ENCODE data around the gene CDKAL1.
"Not testable (repeated sequence)": the region's sequence is repeated elsewhere in the genome, so short reads cannot be mapped to it uniquely, and the experiment has no call there.

The CDKAL1 gene

DNA sequence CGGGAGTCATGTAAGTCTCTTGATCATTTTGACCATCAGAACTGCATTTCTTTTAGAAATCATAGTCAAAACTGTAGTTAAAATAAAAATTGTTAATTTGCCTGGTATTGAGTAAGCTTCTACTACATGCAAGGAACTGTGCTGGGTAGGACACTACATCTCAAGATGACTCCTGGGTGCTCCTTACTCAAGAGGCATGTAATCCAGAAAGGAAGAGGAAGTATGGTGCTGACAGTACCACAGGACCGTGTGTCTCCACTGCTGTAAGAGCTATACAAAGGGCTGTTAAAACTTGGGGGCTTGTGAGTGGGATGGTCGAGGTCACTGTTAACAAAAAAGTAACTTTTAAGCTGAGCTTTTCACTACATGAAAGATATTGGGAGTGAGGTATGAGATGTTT is 551.0 kb downstream of the CDKAL1 start:
- no peaks in the 10 kb centered on the region for H3K27me3 ChIP-seq
- no peak overlapping the region for H3K4me3 ChIP-seq (ENCODE audit: low read depth, low read length)
- H3K9me3 ChIP-seq = no peaks in the 10 kb centered on the region
- TF ChIP-seq, protein P1, sequence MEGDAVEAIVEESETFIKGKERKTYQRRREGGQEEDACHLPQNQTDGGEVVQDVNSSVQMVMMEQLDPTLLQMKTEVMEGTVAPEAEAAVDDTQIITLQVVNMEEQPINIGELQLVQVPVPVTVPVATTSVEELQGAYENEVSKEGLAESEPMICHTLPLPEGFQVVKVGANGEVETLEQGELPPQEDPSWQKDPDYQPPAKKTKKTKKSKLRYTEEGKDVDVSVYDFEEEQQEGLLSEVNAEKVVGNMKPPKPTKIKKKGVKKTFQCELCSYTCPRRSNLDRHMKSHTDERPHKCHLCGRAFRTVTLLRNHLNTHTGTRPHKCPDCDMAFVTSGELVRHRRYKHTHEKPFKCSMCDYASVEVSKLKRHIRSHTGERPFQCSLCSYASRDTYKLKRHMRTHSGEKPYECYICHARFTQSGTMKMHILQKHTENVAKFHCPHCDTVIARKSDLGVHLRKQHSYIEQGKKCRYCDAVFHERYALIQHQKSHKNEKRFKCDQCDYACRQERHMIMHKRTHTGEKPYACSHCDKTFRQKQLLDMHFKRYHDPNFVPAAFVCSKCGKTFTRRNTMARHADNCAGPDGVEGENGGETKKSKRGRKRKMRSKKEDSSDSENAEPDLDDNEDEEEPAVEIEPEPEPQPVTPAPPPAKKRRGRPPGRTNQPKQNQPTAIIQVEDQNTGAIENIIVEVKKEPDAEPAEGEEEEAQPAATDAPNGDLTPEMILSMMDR (IDR thresholded peaks at IDR 0.05; ENCODE audit: low read depth, low read length) = no peak
- no peaks in the 10 kb centered on the region for H3K36me3 ChIP-seq
- no peak for DNase-seq
- H3K4me1 ChIP-seq = peaks cover 16% of the 10 kb centered on the region

DNA sequence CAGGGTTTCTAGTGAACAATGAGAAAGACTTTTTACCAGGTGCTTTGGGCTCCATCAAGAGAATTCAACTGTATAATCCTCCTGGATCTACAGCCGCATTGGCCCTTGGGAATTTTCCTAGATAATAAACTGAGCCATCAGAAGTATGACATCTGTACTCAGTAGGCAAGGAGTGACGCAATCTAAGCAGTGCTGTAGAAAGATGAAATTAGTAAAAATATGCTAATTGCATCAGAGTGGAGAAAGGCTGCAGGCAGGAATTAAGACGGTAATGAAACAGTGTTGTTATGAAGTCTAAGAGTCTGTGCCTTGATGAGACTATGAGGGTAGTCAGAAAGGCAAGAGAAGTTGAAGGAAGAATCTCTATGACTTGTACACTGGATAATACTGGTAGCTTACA is 551.4 kb downstream of the CDKAL1 start:
- Histone ChIP-seq H3K4me3 (ENCODE audit: low read depth, low read length) (no peak overlapping the region), H3K27me3 (no peaks in the 10 kb centered on the region), H3K36me3 (no peaks in the 10 kb centered on the region), H3K9me3 (no peaks in the 10 kb centered on the region), H3K4me1 (peaks cover 11% of the 10 kb centered on the region)
- TF ChIP-seq, protein P1 (IDR thresholded peaks at IDR 0.05; ENCODE audit: low read depth, low read length) = no peak
- no peak for DNase-seq

DNA sequence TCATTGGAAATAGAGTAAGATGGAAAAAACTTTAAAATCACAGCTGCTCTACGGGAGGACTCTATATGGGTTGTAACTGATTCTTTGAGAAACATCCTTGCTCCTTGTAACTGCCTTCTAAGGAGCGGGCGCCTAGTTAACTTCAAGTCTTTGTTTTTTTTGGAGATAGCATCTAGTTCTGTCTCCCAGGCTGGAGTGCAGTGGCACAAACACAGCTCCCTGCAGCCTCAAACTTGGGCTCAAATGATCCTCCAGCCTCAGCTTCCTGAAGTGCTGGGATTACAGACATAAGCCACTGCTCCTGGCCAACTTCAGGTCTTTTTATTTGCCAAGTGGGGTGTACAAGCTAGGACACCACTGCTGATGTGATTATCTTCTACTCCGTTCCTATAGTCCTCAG is 552.9 kb downstream of the CDKAL1 start:
- Histone ChIP-seq H3K36me3 (no peaks in the 10 kb centered on the region), H3K27me3 (no peaks in the 10 kb centered on the region), H3K4me3 (ENCODE audit: low read depth, low read length) (no peak overlapping the region), H3K4me1 (peaks cover 10% of the 10 kb centered on the region; the same call in 1 of the 2 replicates), H3K9me3 (no peaks in the 10 kb centered on the region)
- TF ChIP-seq, protein P1 (IDR thresholded peaks at IDR 0.05; ENCODE audit: low read depth, low read length) = no peak
- DNase-seq = no peak

DNA sequence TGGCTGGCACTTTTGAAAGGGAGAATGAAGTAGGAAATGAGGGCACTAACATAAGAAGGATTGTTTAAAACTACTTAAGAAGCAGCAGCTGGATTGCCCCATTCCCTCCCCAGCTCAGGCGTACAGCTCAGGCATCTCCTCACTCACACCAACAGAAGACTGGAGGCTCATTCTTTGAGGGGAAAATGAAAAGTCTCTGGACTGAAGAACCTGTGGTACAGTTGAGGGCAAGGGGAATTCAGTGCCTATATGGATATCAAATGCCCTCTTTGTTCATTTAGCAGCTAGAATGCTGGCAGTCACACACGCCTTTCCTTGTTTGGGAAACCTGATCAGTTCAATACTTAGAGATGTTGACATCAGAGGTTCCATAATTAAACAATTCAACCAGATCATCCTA is 557.2 kb downstream of the CDKAL1 start:
- no peak for DNase-seq
- H3K4me3 ChIP-seq (ENCODE audit: low read depth, low read length) = no peak overlapping the region
- peaks cover 3% of the 10 kb centered on the region; the same call in 1 of the 2 replicates for H3K36me3 ChIP-seq
- TF ChIP-seq, protein P1 (IDR thresholded peaks at IDR 0.05; ENCODE audit: low read depth, low read length) = no peak
- H3K27me3 ChIP-seq = no peaks in the 10 kb centered on the region
- H3K4me1 ChIP-seq = peaks cover 9% of the 10 kb centered on the region
- H3K9me3 ChIP-seq = no peaks in the 10 kb centered on the region

DNA sequence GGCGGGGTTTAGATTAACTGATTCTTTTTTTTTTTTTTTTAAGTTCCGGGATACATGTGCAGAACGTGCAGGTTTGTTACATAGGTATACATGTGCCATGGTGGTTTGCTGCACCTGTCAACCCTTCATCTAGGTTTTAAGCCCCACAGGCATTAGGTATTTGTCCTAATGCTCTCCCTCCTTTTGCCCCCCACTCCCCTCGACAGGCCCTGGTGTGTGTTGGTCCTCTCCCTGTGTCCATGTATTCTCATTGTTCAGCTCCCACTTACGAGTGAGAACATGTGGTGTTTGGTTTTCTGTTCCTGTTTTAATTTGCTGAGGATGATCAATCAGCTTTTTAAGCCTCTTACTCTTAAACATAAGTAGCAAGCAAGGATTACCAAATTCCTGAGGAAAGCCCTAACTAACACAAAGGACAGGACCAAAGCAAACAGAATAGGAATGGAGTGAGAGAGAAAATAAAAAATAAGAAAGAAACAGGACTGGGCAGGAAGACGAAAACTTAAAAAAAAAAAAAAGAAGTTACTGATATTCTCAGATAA is 558.0 kb downstream of the CDKAL1 start:
- not testable (repeated sequence) for H3K4me3 ChIP-seq (ENCODE audit: low read depth, low read length); H3K9me3 ChIP-seq; H3K36me3 ChIP-seq; DNase-seq; H3K27me3 ChIP-seq; H3K4me1 ChIP-seq

DNA sequence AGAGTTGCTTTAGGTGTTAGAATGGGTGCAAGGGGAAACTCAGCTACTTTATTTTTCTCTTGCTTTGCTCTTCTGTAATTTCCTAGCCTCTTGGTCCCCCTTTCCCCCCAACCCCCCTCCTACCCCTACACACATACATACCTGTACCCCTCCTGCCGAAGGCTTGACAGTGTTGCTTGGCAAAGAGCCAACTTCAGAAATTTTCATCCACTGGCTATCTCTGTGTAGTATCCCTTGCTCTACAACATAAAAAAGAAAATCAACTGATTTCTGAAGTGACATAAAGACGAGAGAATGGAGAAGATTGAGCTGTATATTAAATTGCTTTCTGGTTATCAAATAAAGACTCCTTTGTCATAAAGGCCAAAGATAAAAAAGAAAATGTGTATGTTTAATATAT is 561.2 kb downstream of the CDKAL1 start:
- no peak overlapping the region for H3K4me3 ChIP-seq (ENCODE audit: low read depth, low read length)
- peaks cover 9% of the 10 kb centered on the region for H3K4me1 ChIP-seq
- no peaks in the 10 kb centered on the region for H3K27me3 ChIP-seq
- no peak for DNase-seq
- H3K36me3 ChIP-seq = peaks cover 3% of the 10 kb centered on the region; the same call in 1 of the 2 replicates
- TF ChIP-seq, protein P1 (IDR thresholded peaks at IDR 0.05; ENCODE audit: low read depth, low read length) = no peak
- no peaks in the 10 kb centered on the region for H3K9me3 ChIP-seq

DNA sequence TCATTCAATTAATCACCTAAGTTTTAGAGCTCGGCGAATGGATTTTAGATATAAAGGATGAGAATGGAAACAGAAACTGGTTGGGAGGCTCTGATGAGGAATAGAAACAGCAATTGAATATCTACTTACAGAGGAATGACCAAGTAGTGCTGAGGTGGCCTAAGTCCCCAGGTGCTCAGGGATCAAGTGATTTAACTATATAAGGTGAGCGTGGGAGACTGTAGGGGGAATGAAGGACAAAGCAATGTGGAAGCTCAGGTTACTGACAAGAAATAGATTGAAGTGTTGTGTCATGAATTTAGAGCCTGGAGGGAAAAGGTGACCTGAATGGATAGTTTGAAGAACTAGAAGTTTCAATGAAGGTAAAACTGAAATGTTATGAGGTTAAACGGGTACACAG is 563.9 kb downstream of the CDKAL1 start:
- DNase-seq = no peak
- Histone ChIP-seq H3K9me3 (no peaks in the 10 kb centered on the region), H3K27me3 (no peaks in the 10 kb centered on the region), H3K4me1 (peaks cover 9% of the 10 kb centered on the region), H3K36me3 (peaks cover 1% of the 10 kb centered on the region; the same call in 1 of the 2 replicates), H3K4me3 (ENCODE audit: low read depth, low read length) (no peak overlapping the region)
- TF ChIP-seq, protein P1 (IDR thresholded peaks at IDR 0.05; ENCODE audit: low read depth, low read length) = no peak

All from BE2C (cell line).